ENCODE measurements around the gene RNF14. TPM values are rescaled to one million over a fixed set of nuclear protein-coding genes. Genes with fewer than 3 reads are reported as not detected.
A peak's percentile ranks its signal among the peaks of the same experiment; 100 is the strongest.

RNF14 gene
- total RNA-seq, 2 donors from 2014 or later = 59.7 to 74.6 TPM

DNA sequence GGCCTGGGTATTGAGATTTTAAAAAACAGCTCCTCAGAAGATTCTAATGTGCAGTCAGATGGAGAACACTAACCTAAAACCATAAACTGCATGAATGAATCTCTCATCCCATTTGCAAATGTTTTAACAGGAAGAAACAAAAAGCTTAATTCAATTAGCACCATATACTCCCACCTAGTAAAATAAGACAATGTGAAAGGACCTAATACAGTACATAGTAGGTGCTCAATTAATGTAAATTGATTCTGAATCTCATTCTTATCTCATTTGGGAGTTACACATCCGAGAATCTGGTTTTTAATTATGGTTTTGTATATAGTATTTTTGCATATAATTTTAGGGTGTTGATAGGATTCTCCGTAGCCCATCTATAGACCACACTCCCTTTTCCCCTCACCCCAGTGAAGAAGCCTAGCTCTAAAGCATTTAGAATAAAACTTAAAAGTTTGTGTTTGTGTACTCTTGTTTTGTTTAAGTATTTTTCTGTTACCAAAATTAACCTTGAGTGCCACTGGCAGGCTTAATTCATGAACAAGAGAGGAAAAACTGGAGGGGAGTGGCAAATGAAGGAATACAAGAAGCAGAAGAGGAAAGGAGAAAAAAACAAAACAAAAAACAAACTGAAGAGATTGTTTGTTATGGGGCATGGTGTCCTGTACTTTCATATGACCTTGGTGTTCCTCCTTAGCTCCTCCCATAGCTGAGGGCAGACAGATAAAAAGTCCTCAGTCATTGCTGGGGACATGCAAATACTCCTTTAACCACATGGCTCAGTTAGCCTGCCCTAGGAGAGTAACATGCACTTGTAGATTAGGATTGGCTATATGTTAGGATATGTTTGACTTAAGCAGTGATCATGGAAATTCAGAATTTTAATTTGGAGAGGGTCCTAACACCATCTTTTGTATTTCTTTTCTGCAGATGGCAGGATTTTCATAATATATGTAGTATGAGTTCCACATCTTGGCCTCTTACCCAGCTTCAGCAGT, 1.2 kb downstream of the RNF14 start:
- Histone ChIP-seq H3K27ac (peak overlapping the region; percentile 95 to 98), H3K36me3 (peaks cover 20% of the 10 kb centered on the region), H3K4me3 (peak overlapping the region; percentile 77 to 89), H3K27me3 (no peaks in the 10 kb centered on the region), H3K4me1 (peaks cover 0 to 29% of the 10 kb centered on the region in 2 donors), H3K9me3 (no peaks in the 10 kb centered on the region)
- TF ChIP-seq, protein P1, sequence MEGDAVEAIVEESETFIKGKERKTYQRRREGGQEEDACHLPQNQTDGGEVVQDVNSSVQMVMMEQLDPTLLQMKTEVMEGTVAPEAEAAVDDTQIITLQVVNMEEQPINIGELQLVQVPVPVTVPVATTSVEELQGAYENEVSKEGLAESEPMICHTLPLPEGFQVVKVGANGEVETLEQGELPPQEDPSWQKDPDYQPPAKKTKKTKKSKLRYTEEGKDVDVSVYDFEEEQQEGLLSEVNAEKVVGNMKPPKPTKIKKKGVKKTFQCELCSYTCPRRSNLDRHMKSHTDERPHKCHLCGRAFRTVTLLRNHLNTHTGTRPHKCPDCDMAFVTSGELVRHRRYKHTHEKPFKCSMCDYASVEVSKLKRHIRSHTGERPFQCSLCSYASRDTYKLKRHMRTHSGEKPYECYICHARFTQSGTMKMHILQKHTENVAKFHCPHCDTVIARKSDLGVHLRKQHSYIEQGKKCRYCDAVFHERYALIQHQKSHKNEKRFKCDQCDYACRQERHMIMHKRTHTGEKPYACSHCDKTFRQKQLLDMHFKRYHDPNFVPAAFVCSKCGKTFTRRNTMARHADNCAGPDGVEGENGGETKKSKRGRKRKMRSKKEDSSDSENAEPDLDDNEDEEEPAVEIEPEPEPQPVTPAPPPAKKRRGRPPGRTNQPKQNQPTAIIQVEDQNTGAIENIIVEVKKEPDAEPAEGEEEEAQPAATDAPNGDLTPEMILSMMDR (IDR thresholded peaks at IDR 0.05) = no peak
- DNase-seq (ENCODE audit: low spot score) = no peak

DNA sequence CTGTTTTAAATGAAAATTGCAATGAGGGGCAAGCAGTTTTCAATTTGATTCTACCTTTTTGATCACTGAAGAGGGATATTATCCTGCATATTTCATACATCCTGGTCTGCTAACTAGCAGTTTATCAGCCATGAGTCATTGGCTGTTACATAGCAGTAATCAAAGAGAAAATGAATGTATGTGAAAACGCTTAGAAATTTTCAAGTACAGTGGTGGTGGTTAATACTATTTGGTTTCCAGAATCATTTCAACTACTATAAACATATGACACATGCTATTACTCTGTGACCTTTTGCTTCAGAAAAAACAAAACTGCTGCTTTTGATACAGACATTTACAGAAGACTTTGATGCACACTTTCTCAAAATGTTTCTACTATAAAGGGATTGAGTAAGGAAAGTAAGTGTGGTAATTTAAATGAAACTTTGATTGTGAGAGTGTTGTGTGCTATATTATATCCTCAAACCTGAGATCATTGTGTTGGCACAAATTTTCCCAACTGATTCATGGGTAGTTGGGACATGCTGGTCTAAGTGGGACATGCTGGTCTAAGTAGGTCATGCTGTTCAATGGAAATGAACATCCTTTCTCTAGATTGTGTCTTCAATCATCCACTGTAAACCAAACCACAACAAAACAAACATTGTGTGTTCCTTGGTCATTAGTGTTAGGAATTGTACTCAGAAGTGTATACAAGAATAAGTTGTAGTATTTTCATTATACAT, 5.1 kb downstream of the RNF14 start:
- no peaks in the 10 kb centered on the region for H3K9me3 ChIP-seq
- TF ChIP-seq, protein P1 (IDR thresholded peaks at IDR 0.05) = no peak
- peaks cover 47% of the 10 kb centered on the region for H3K36me3 ChIP-seq
- no peak overlapping the region for H3K27ac ChIP-seq
- H3K4me1 ChIP-seq = peaks cover 0 to 45% of the 10 kb centered on the region in 2 donors
- DNase-seq (ENCODE audit: low spot score) = no peak
- H3K4me3 ChIP-seq = no peak overlapping the region
- no peaks in the 10 kb centered on the region for H3K27me3 ChIP-seq

DNA sequence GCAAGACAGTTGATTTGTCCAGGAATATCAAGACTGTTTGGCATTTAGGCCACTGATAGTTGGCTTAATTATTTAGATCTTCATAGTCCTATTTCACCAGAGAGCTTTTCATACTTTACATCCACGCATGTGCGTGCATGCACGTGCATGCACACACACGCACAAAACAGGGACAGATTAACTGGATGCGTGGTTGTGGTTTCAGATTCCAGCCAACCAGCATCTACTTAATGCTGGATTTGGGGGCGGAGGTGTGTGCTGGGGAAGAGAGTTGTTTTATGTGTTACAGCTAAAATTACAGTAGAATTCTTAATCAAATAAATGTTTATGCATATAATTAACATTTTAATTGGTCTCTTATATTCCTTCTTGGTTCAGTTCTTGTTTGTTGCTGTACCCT, 7.3 kb downstream of the RNF14 start:
- TF ChIP-seq, protein P1 (IDR thresholded peaks at IDR 0.05) = no peak
- DNase-seq (ENCODE audit: low spot score) = no peak
- H3K27ac ChIP-seq = no peak overlapping the region
- no peak overlapping the region for H3K4me3 ChIP-seq
- H3K36me3 ChIP-seq = peaks cover 67% of the 10 kb centered on the region
- no peaks in the 10 kb centered on the region for H3K9me3 ChIP-seq
- peaks cover 0 to 26% of the 10 kb centered on the region in 2 donors for H3K4me1 ChIP-seq
- no peaks in the 10 kb centered on the region for H3K27me3 ChIP-seq

DNA sequence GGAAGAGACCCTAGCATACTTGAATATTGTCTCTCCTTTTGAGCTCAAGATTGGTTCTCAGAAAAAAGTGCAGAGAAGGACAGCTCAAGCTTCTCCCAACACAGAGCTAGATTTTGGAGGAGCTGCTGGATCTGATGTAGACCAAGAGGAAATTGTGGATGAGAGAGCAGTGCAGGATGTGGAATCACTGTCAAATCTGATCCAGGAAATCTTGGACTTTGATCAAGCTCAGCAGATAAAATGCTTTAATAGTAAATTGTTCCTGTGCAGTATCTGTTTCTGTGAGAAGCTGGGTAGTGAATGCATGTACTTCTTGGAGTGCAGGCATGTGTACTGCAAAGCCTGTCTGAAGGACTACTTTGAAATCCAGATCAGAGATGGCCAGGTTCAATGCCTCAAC, 9.5 kb downstream of the RNF14 start:
- H3K4me3 ChIP-seq = no peak overlapping the region
- H3K9me3 ChIP-seq = no peaks in the 10 kb centered on the region
- DNase-seq (ENCODE audit: low spot score) = no peak
- peaks cover 84% of the 10 kb centered on the region for H3K36me3 ChIP-seq
- no peaks in the 10 kb centered on the region for H3K27me3 ChIP-seq
- no peak overlapping the region for H3K27ac ChIP-seq
- H3K4me1 ChIP-seq = peaks cover 0 to 26% of the 10 kb centered on the region in 2 donors
- TF ChIP-seq, protein P1 (IDR thresholded peaks at IDR 0.05) = no peak

DNA sequence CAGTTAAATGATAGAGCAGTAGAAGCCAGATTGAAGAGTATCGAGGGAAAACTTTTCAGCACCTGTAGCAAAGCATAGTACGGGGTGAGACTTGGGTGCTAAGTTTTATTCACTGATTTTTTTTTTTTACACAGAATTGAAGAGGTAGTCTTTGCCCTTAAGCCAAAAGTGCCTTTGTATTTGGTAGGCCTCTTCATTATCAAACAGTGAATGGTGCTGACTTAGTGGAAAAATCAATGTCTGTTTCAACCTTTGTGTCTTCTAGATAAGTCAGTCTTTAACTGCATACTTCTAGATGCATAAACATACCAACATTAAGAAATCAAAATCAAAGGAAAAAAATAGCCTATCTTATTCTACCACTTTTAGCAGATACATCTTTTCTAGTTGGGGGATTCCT, 13.7 kb downstream of the RNF14 start:
- peaks cover 0 to 11% of the 10 kb centered on the region in 2 donors for H3K4me1 ChIP-seq
- H3K27me3 ChIP-seq = no peaks in the 10 kb centered on the region
- H3K4me3 ChIP-seq = no peak overlapping the region
- peaks cover 95% of the 10 kb centered on the region for H3K36me3 ChIP-seq
- no peak overlapping the region for H3K27ac ChIP-seq
- DNase-seq (ENCODE audit: low spot score) = no peak
- H3K9me3 ChIP-seq = no peaks in the 10 kb centered on the region
- TF ChIP-seq, protein P1 (IDR thresholded peaks at IDR 0.05) = no peak

Measured in right atrium auricular region (tissue), 2 donors.